Measurements from ENCODE around the gene BANF2.

DNA sequence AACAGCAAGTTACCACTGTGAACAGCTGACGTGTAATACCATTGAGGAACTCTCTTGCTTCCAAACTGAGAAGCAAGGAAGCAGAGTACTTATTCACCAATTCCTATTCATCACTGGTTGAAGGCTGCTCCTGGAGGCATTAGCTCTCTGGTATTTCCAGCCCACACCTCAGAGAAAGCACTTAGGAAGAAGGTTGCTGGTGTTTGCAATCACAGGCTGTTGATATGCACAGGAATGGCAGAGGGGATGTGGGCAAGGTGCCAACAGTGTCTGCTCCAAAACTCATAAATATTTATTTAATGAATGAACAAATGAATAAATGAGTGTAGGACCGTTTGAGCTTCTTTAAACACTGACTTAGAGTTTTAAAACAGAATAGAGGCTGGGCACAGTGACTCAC, 10.8 kb upstream of the BANF2 start:
- no peak for TF ChIP-seq RAD51 (IDR thresholded peaks at IDR 0.05)
- TF ChIP-seq, protein P1, sequence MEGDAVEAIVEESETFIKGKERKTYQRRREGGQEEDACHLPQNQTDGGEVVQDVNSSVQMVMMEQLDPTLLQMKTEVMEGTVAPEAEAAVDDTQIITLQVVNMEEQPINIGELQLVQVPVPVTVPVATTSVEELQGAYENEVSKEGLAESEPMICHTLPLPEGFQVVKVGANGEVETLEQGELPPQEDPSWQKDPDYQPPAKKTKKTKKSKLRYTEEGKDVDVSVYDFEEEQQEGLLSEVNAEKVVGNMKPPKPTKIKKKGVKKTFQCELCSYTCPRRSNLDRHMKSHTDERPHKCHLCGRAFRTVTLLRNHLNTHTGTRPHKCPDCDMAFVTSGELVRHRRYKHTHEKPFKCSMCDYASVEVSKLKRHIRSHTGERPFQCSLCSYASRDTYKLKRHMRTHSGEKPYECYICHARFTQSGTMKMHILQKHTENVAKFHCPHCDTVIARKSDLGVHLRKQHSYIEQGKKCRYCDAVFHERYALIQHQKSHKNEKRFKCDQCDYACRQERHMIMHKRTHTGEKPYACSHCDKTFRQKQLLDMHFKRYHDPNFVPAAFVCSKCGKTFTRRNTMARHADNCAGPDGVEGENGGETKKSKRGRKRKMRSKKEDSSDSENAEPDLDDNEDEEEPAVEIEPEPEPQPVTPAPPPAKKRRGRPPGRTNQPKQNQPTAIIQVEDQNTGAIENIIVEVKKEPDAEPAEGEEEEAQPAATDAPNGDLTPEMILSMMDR (IDR thresholded peaks at IDR 0.05 in 2 of 3, conservative IDR thresholded peaks at IDR 0.05 in 1 of 3; ENCODE audit: control insufficient read depth in 2 of 3, extremely low read depth in 1 of 3, insufficient read depth in 1 of 3, low read depth in 3 of 3, low read length in 3 of 3), result no peak
